B cell (primary cell): ENCODE results near the gene ERC1. TPM values are rescaled to one million over a fixed set of nuclear protein-coding genes. Genes with fewer than 3 reads are reported as not detected.

Experiments used
- ATAC-seq: fragments of 200-7000 bp; cut with Tn5 transposase; one replicate; pipeline ENCODE4 v1.10.0; 2021; ENCODE audit warnings: low read depth, mild to moderate bottlenecking, moderate number of reproducible peaks, moderate library complexity
- CTCF ChIA-PET: fragments of 350-600 bp; sonication (Branson Sonifier 250); formaldehyde crosslinking; loops from one replicate; lab custom pipeline; 2021; ENCODE audit warnings: antibody characterized with exemption, inconsistent platforms; lab: Charles Lee
- POLR2A ChIA-PET: fragments of 350-600 bp; sonication (Branson Sonifier 250); formaldehyde crosslinking; loops from one replicate; lab custom pipeline; 2021; ENCODE audit warnings: antibody characterized with exemption; lab: Charles Lee
- DNase-seq: peaks from one replicate; pipeline ENCODE4 v3.0.0; 2013
- H2AFZ ChIP-seq: 2 replicates; pipeline ENCODE4 v1.6.1; 2012; ENCODE audit warnings: mild to moderate bottlenecking, low read depth, low read length; ENCODE audit not compliant: insufficient read depth, poor library complexity, severe bottlenecking
- H3K27ac ChIP-seq, 2 donors: 1 replicate in 1 of 2; 2 replicates in 1 of 2; pipeline ENCODE4 v1.5.1; 2012 to 2013; ENCODE audit warnings: low read length in 2 of 2, mild to moderate bottlenecking in 2 of 2, moderate library complexity in 1 of 2
- H3K27me3 ChIP-seq, 4 experiments: fragments of 200-600 bp in 1 of 4; sonication (generic) in 1 of 4; replicated peaks in 1 of 4; 1 replicate in 2 of 4; 2 replicates in 2 of 4; pipeline versions ENCODE4 v1.6.1 to v1.7.0; 2013 to 2016; ENCODE audit warnings: low read length in 3 of 4, mild to moderate bottlenecking in 2 of 4, mixed read lengths in 1 of 4, moderate library complexity in 1 of 4; ENCODE audit not compliant: insufficient read depth in 4 of 4, control insufficient read depth in 3 of 4; ENCODE audit errors: control extremely low read depth in 1 of 4
- H3K36me3 ChIP-seq, 2 experiments: replicated peaks in 1 of 2; 1 replicate in 1 of 2; 2 replicates in 1 of 2; pipeline versions ENCODE4 v1.6.1 to v1.7.1; 2013; ENCODE audit warnings: low read length in 1 of 2; ENCODE audit not compliant: insufficient read depth in 2 of 2, control insufficient read depth in 1 of 2; ENCODE audit errors: control extremely low read depth in 1 of 2, extremely low read depth in 1 of 2
- H3K4me1 ChIP-seq, 2 donors: fragments of 200-600 bp in 1 of 2; sonication (generic) in 1 of 2; 1 replicate in 1 of 2; 2 replicates in 1 of 2; pipeline versions ENCODE4 v1.5.1 to v1.6.1; 2013 to 2017; ENCODE audit warnings: low read length in 2 of 2; ENCODE audit not compliant: control insufficient read depth in 2 of 2, insufficient read depth in 2 of 2
- H3K4me2 ChIP-seq: replicated peaks from 2 replicates; pipeline ENCODE3; 2012; ENCODE audit warnings: mild to moderate bottlenecking, low read depth, low read length; ENCODE audit not compliant: poor library complexity, severe bottlenecking
- H3K4me3 ChIP-seq, 5 experiments: fragments of 200-600 bp in 1 of 5; sonication (generic) in 1 of 5; 1 replicate in 3 of 5; 2 replicates in 2 of 5; pipeline versions ENCODE4 v1.5.1 to v1.7.0; 2011 to 2016; ENCODE audit warnings: low read length in 4 of 5, mild to moderate bottlenecking in 4 of 5, low read depth in 2 of 5, control low read depth in 1 of 5, moderate library complexity in 1 of 5; ENCODE audit not compliant: insufficient read depth in 1 of 5; ENCODE audit errors: control extremely low read depth in 1 of 5, extremely low read depth in 1 of 5
- H3K79me2 ChIP-seq: fragments of 200-600 bp; sonication (generic); one replicate; pipeline ENCODE4 v1.6.0; 2016; ENCODE audit warnings: low read length; ENCODE audit not compliant: control insufficient read depth, insufficient read depth
- H3K9ac ChIP-seq: fragments of 200-600 bp; sonication (generic); 2 replicates; pipeline ENCODE4 v1.6.1; 2017; ENCODE audit warnings: mild to moderate bottlenecking, low read length, moderate library complexity
- H3K9me3 ChIP-seq, 3 donors: one replicate each; pipeline versions ENCODE4 v1.6.1 to v1.7.1; 2013; ENCODE audit warnings: low read length in 2 of 3; ENCODE audit not compliant: control insufficient read depth in 2 of 3, insufficient read depth in 1 of 3; ENCODE audit errors: control extremely low read depth in 1 of 3
- H4K20me1 ChIP-seq: 2 replicates; pipeline ENCODE4 v1.6.0; 2012; ENCODE audit warnings: mild to moderate bottlenecking, low read length; ENCODE audit not compliant: insufficient read depth, control insufficient read depth, poor library complexity, severe bottlenecking
- H3K27ac Mint-ChIP-seq: one replicate; pipeline ENCODE4 v1.8.0; 2021; ENCODE audit warnings: mixed read lengths
- H3K27me3 Mint-ChIP-seq: one replicate; pipeline ENCODE4 v1.8.0; 2021; ENCODE audit warnings: mixed read lengths
- H3K4me1 Mint-ChIP-seq: one replicate; pipeline ENCODE4 v1.8.0; 2021; ENCODE audit warnings: mixed read lengths
- H3K4me3 Mint-ChIP-seq: one replicate; pipeline ENCODE4 v1.8.0; 2021; ENCODE audit warnings: mixed read lengths
- H3K9me3 Mint-ChIP-seq: one replicate; pipeline ENCODE4 v1.8.0; 2022; ENCODE audit warnings: mixed read lengths; ENCODE audit not compliant: insufficient read depth
- EZH2 ChIP-seq: IDR thresholded peaks from 2 replicates; pipeline ENCODE4 v1.6.1; 2012; ENCODE audit warnings: borderline replicate concordance, low read depth, mild to moderate bottlenecking, moderate library complexity, low read length; ENCODE audit not compliant: insufficient read depth, poor library complexity, severe bottlenecking
- WGBS: methylation state at CpG from one replicate; pipeline ENCODE4 v1.1.5; 2013; ENCODE audit warnings: missing lambda C conversion rate; ENCODE audit not compliant: insufficient coverage; 5-methylcytosine and 5-hydroxymethylcytosine counted together
- intact Hi-C: fragments of 100-400 bp; cut with micrococcal nuclease; formaldehyde crosslinking; loops from one replicate; pipeline ENCODE4 v1.10.0; 2022
- polyA plus RNA-seq: library from polyadenylated mRNA; depleted of rRNA; stranded (reverse); fragments of >200 nt; gene quantifications from 2 replicates; pipeline ENCODE4 v1.2.3, GENCODE V29; 2012
- total RNA-seq, 2 donors: library from RNA; stranded (reverse); fragments of 120-200 nt in 1 of 2; gene quantifications; 1 replicate in 1 of 2; 2 replicates in 1 of 2; pipeline versions ENCODE4 v1.2.3 to v1.2.4, GENCODE V29; 2013 to 2022
- TF ChIP-seq, protein P1 (sequence below): fragments of 200-600 bp; IDR thresholded peaks from one replicate; pipeline ENCODE4 v1.8.0; 2022; ENCODE audit warnings: antibody characterized with exemption, mild to moderate bottlenecking

Gene ERC1
- total and polyA plus RNA-seq, 2 donors (not counting 1 experiment from before 2014, with no cell fraction given): 4.0 to 77.6 TPM

- H3K9ac ChIP-seq: no peak overlapping the region
- H2AFZ ChIP-seq: no peak overlapping the region
- Mint-ChIP-seq H3K4me3 (no peak overlapping the region), H3K4me1 (no peaks in the 10 kb centered on the region), H3K9me3 (no peaks in the 10 kb centered on the region), H3K27ac (no peak overlapping the region), H3K27me3 (no peaks in the 10 kb centered on the region)
- no peak overlapping the region for H3K4me3 ChIP-seq
- DNase-seq: no peak
- peaks cover 0 to 5% of the 10 kb centered on the region in 2 experiments for H3K36me3 ChIP-seq
- H3K9me3 ChIP-seq: no peaks in the 10 kb centered on the region
- CTCF ChIA-PET: no interaction called here
- POLR2A ChIA-PET: no interaction called here
- no peak overlapping the region for H3K27ac ChIP-seq
- no peak for ATAC-seq
- H3K4me1 ChIP-seq: no peaks in the 10 kb centered on the region
- H3K4me2 ChIP-seq: no peak overlapping the region
- WGBS: no CpG with 5 or more reads among the region's 2 CpGs
- TF ChIP-seq, protein P1, sequence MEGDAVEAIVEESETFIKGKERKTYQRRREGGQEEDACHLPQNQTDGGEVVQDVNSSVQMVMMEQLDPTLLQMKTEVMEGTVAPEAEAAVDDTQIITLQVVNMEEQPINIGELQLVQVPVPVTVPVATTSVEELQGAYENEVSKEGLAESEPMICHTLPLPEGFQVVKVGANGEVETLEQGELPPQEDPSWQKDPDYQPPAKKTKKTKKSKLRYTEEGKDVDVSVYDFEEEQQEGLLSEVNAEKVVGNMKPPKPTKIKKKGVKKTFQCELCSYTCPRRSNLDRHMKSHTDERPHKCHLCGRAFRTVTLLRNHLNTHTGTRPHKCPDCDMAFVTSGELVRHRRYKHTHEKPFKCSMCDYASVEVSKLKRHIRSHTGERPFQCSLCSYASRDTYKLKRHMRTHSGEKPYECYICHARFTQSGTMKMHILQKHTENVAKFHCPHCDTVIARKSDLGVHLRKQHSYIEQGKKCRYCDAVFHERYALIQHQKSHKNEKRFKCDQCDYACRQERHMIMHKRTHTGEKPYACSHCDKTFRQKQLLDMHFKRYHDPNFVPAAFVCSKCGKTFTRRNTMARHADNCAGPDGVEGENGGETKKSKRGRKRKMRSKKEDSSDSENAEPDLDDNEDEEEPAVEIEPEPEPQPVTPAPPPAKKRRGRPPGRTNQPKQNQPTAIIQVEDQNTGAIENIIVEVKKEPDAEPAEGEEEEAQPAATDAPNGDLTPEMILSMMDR: no peak
- TF ChIP-seq EZH2: no peak
- intact Hi-C loops: no loop called here
- no peaks in the 10 kb centered on the region for H3K27me3 ChIP-seq
- no peaks in the 10 kb centered on the region for H3K79me2 ChIP-seq
- no peaks in the 10 kb centered on the region for H4K20me1 ChIP-seq
Observed at GRCh38 chr12:1300460-1300859, 309.4 kb downstream of the ERC1 start.

DNA sequence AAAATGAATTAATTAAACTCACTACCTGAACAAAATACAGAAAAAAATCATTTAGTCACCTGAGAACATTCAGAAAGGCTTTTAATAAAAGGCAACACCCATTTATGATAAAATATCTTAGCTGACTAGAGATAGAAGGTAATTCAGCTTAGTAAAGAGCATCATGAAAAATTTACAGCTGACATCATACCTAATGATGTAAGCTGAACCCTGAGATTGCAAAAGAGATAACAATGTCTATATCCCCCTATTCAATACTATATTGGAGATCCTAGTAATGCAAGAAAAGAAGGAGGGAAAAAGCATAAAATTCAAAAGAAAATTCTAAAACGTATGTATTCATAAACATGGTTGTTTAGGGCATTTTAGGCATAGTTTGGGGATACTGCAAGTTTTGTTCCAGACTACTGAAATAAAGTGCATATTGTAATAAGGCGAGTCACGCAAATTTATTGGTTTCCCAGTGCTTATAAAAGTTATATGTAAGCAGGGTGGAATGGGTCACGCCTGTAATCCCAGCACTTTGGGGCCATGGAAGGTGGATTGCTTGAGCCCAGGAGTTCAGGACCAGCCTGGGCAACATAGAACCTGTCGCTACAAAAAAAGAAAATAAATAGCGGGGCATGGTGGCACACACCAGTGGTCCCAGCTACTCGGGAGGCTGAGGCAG lies 311.3 kb downstream of the ERC1 start:
- TF ChIP-seq, protein P1: no peak
- no peak for TF ChIP-seq EZH2
- ChIA-PET CTCF (no interaction called here), POLR2A (no interaction called here)
- DNase-seq (no peak), ATAC-seq (no peak)
- Histone ChIP-seq H3K9ac (no peak overlapping the region), H3K79me2 (no peaks in the 10 kb centered on the region), H3K4me3 (no peak overlapping the region), H3K27me3 (no peaks in the 10 kb centered on the region), H3K36me3 (peaks cover 0 to under 1% of the 10 kb centered on the region in 2 experiments), H3K27ac (no peak overlapping the region), H3K9me3 (no peaks in the 10 kb centered on the region), H3K4me1 (no peaks in the 10 kb centered on the region), H2AFZ (no peak overlapping the region), H3K4me2 (no peak overlapping the region), H4K20me1 (no peaks in the 10 kb centered on the region)
- intact Hi-C loops: no loop called here
- no peaks in the 10 kb centered on the region for H3K4me1 Mint-ChIP-seq
- H3K9me3 Mint-ChIP-seq: no peaks in the 10 kb centered on the region
- 99% methylated on average over 6 of the region's 7 CpGs for WGBS
- H3K27me3 Mint-ChIP-seq: no peaks in the 10 kb centered on the region
- H3K4me3 Mint-ChIP-seq: no peak overlapping the region
- no peak overlapping the region for H3K27ac Mint-ChIP-seq
